ENCODE results near the gene NBPF3.
"Not testable (repeated sequence)": the region's sequence is repeated elsewhere in the genome, so short reads cannot be mapped to it uniquely, and the experiment has no call there.

Gene NBPF3

GRCh38 chr1:21439721-21440629 lies at the start of gene NBPF3:
TSS of gene NBPF3 (plus strand) at chr1:21440137. CDS start at chr1:21445087, 4,950 bp downstream.
- peak; percentile 49 to 71 (median 66) for DNase-seq (ENCODE audit: low read depth in 2 of 3, low spot score in 2 of 3)

- DNase-seq (ENCODE audit: low read depth in 2 of 3, low spot score in 2 of 3), result no peak
Observed at GRCh38 chr1:21391497-21391896, 48.4 kb upstream of the NBPF3 start.

- no peak for DNase-seq (ENCODE audit: low read depth in 2 of 3, low spot score in 2 of 3)
Observed at GRCh38 chr1:21392587-21393263, 47.2 kb upstream of the NBPF3 start.

- no peak for DNase-seq (ENCODE audit: low read depth in 2 of 3, low spot score in 2 of 3)
Observed at GRCh38 chr1:21396516-21396915, 43.4 kb upstream of the NBPF3 start.

GRCh38 chr1:21397813-21398188 lies 42.1 kb upstream of the NBPF3 start:
- DNase-seq (ENCODE audit: low read depth in 2 of 3, low spot score in 2 of 3), result no peak

GRCh38 chr1:21401726-21402346 lies 38.1 kb upstream of the NBPF3 start:
- DNase-seq (ENCODE audit: low read depth in 2 of 3, low spot score in 2 of 3), result not testable (repeated sequence)

- no peak for DNase-seq (ENCODE audit: low read depth in 2 of 3, low spot score in 2 of 3)
Observed at GRCh38 chr1:21406659-21407058, 33.3 kb upstream of the NBPF3 start.

GRCh38 chr1:21409897-21410296 lies 30.0 kb upstream of the NBPF3 start:
- not testable (repeated sequence) for DNase-seq (ENCODE audit: low read depth in 2 of 3, low spot score in 2 of 3)

GRCh38 chr1:21414015-21414414 lies 25.9 kb upstream of the NBPF3 start:
- no peak for DNase-seq (ENCODE audit: low read depth in 2 of 3, low spot score in 2 of 3)

GRCh38 chr1:21420378-21420777 lies 19.6 kb upstream of the NBPF3 start:
- not testable (repeated sequence) for DNase-seq (ENCODE audit: low read depth in 2 of 3, low spot score in 2 of 3)

GRCh38 chr1:21421307-21421706 lies 18.6 kb upstream of the NBPF3 start:
- not testable (repeated sequence) for DNase-seq (ENCODE audit: low read depth in 2 of 3, low spot score in 2 of 3)

- not testable (repeated sequence) for DNase-seq (ENCODE audit: low read depth in 2 of 3, low spot score in 2 of 3)
Observed at GRCh38 chr1:21427798-21428480, 12.0 kb upstream of the NBPF3 start.

- not testable (repeated sequence) for DNase-seq (ENCODE audit: low read depth in 2 of 3, low spot score in 2 of 3)
Observed at GRCh38 chr1:21428481-21429073, 11.4 kb upstream of the NBPF3 start.

- not testable (repeated sequence) for DNase-seq (ENCODE audit: low read depth in 2 of 3, low spot score in 2 of 3)
Observed at GRCh38 chr1:21429210-21429609, 10.7 kb upstream of the NBPF3 start.

- not testable (repeated sequence) for DNase-seq (ENCODE audit: low read depth in 2 of 3, low spot score in 2 of 3)
Observed at GRCh38 chr1:21430875-21431274, 9.1 kb upstream of the NBPF3 start.

- no peak for DNase-seq (ENCODE audit: low read depth in 2 of 3, low spot score in 2 of 3)
Observed at GRCh38 chr1:21434394-21434793, 5.5 kb upstream of the NBPF3 start.

- no peak for DNase-seq (ENCODE audit: low read depth in 2 of 3, low spot score in 2 of 3)
Observed at GRCh38 chr1:21435646-21436487, 4.1 kb upstream of the NBPF3 start.

- no peak for DNase-seq (ENCODE audit: low read depth in 2 of 3, low spot score in 2 of 3)
Observed at GRCh38 chr1:21436488-21437340, 3.2 kb upstream of the NBPF3 start.

GRCh38 chr1:21437341-21437640 lies 2.6 kb upstream of the NBPF3 start:
- no peak for DNase-seq (ENCODE audit: low read depth in 2 of 3, low spot score in 2 of 3)

All from activated CD8-positive, alpha-beta memory T cell treated with anti-CD3 and anti-CD28 coated beads for 48 hours (primary cell).